ENCODE data around the gene HLA-E. TPM values are rescaled to one million over a fixed set of nuclear protein-coding genes. Genes with fewer than 3 reads are reported as not detected.

HLA-E gene
- total and polyA plus RNA-seq, 2 of the 13 experiments (the other 11 are each of a cell fraction or from before 2014, with no cell fraction given), result 45.2 to 90.4 TPM

DNA sequence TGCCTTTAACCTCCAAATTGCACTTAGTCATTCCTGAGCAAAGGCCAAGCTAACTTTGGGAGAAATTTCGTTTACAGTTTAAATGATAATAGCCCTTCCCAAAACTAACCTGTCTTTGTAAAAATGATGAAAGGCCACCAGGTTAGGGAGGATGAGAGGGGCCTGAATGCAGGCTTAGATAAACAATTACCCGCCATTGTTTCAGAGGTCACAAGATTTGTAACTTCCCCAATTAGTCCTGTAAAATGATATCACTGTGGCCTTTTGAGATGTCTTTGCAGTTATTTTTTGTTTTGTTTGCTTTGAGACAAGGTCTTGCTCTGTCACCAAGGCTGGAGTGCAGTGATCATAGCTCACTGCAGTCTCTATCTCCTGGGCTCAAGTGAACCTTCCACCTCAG is 40.7 kb downstream of the HLA-E start (continued):
- TF ChIP-seq, protein P1, sequence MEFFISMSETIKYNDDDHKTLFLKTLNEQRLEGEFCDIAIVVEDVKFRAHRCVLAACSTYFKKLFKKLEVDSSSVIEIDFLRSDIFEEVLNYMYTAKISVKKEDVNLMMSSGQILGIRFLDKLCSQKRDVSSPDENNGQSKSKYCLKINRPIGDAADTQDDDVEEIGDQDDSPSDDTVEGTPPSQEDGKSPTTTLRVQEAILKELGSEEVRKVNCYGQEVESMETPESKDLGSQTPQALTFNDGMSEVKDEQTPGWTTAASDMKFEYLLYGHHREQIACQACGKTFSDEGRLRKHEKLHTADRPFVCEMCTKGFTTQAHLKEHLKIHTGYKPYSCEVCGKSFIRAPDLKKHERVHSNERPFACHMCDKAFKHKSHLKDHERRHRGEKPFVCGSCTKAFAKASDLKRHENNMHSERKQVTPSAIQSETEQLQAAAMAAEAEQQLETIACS (CRISPR knock-in tag; IDR thresholded peaks at IDR 0.05), result no peak
- TF ChIP-seq GZF1 (CRISPR knock-in tag; IDR thresholded peaks at IDR 0.05) (no peak), ZNF383 (CRISPR knock-in tag; IDR thresholded peaks at IDR 0.05; ENCODE audit: borderline replicate concordance) (no peak), ZNF775 (CRISPR knock-in tag; IDR thresholded peaks at IDR 0.05; ENCODE audit: borderline replicate concordance) (0 out of 2 replicates have a peak, but pooled peaks have one; percentile 34), FOSL1 (CRISPR knock-in tag; IDR thresholded peaks at IDR 0.05; ENCODE audit: borderline replicate concordance) (no peak), MTF1 (CRISPR knock-in tag; IDR thresholded peaks at IDR 0.05) (no peak), SATB2 (CRISPR knock-in tag; IDR thresholded peaks at IDR 0.05) (no peak), PRMT3 (CRISPR knock-in tag; IDR thresholded peaks at IDR 0.05; ENCODE audit: borderline replicate concordance, low read depth) (no peak), ZNF562 (CRISPR knock-in tag; IDR thresholded peaks at IDR 0.05; ENCODE audit: borderline replicate concordance) (no peak), ZNF230 (CRISPR knock-in tag; IDR thresholded peaks at IDR 0.05) (no peak), ZNF343 (CRISPR knock-in tag; IDR thresholded peaks at IDR 0.05) (no peak), ATF7-NPFF (CRISPR knock-in tag; IDR thresholded peaks at IDR 0.05; ENCODE audit: low read depth) (no peak), ZNF788 (CRISPR knock-in tag; IDR thresholded peaks at IDR 0.05; ENCODE audit: borderline replicate concordance) (no peak), ZNF614 (CRISPR knock-in tag; IDR thresholded peaks at IDR 0.05; ENCODE audit: borderline replicate concordance) (no peak), ELF3 (CRISPR knock-in tag; IDR thresholded peaks at IDR 0.05) (no peak), ZBTB21 (CRISPR knock-in tag; IDR thresholded peaks at IDR 0.05) (no peak), HES4 (CRISPR knock-in tag; IDR thresholded peaks at IDR 0.05; ENCODE audit: borderline replicate concordance) (no peak)
- TF ChIP-seq, protein P2, sequence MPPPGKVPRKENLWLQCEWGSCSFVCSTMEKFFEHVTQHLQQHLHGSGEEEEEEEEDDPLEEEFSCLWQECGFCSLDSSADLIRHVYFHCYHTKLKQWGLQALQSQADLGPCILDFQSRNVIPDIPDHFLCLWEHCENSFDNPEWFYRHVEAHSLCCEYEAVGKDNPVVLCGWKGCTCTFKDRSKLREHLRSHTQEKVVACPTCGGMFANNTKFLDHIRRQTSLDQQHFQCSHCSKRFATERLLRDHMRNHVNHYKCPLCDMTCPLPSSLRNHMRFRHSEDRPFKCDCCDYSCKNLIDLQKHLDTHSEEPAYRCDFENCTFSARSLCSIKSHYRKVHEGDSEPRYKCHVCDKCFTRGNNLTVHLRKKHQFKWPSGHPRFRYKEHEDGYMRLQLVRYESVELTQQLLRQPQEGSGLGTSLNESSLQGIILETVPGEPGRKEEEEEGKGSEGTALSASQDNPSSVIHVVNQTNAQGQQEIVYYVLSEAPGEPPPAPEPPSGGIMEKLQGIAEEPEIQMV (CRISPR knock-in tag; IDR thresholded peaks at IDR 0.05; ENCODE audit: low read depth), result 0 out of 2 replicates have a peak, but pooled peaks have one; percentile 14
- TF ChIP-seq, protein P3, sequence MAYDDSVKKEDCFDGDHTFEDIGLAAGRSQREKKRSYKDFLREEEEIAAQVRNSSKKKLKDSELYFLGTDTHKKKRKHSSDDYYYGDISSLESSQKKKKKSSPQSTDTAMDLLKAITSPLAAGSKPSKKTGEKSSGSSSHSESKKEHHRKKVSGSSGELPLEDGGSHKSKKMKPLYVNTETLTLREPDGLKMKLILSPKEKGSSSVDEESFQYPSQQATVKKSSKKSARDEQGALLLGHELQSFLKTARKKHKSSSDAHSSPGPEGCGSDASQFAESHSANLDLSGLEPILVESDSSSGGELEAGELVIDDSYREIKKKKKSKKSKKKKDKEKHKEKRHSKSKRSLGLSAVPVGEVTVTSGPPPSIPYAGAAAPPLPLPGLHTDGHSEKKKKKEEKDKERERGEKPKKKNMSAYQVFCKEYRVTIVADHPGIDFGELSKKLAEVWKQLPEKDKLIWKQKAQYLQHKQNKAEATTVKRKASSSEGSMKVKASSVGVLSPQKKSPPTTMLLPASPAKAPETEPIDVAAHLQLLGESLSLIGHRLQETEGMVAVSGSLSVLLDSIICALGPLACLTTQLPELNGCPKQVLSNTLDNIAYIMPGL (CRISPR knock-in tag; IDR thresholded peaks at IDR 0.05; ENCODE audit: borderline replicate concordance in 1 of 2, low read depth in 1 of 2), result 0 out of 4 replicates have a peak, but pooled peaks of 1 of the 2 experiments have one; percentile 20
- TF ChIP-seq, protein P4, sequence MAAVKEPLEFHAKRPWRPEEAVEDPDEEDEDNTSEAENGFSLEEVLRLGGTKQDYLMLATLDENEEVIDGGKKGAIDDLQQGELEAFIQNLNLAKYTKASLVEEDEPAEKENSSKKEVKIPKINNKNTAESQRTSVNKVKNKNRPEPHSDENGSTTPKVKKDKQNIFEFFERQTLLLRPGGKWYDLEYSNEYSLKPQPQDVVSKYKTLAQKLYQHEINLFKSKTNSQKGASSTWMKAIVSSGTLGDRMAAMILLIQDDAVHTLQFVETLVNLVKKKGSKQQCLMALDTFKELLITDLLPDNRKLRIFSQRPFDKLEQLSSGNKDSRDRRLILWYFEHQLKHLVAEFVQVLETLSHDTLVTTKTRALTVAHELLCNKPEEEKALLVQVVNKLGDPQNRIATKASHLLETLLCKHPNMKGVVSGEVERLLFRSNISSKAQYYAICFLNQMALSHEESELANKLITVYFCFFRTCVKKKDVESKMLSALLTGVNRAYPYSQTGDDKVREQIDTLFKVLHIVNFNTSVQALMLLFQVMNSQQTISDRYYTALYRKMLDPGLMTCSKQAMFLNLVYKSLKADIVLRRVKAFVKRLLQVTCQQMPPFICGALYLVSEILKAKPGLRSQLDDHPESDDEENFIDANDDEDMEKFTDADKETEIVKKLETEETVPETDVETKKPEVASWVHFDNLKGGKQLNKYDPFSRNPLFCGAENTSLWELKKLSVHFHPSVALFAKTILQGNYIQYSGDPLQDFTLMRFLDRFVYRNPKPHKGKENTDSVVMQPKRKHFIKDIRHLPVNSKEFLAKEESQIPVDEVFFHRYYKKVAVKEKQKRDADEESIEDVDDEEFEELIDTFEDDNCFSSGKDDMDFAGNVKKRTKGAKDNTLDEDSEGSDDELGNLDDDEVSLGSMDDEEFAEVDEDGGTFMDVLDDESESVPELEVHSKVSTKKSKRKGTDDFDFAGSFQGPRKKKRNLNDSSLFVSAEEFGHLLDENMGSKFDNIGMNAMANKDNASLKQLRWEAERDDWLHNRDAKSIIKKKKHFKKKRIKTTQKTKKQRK (IDR thresholded peaks at IDR 0.05; ENCODE audit: low read length), result no peak
- TF ChIP-seq, protein P5, sequence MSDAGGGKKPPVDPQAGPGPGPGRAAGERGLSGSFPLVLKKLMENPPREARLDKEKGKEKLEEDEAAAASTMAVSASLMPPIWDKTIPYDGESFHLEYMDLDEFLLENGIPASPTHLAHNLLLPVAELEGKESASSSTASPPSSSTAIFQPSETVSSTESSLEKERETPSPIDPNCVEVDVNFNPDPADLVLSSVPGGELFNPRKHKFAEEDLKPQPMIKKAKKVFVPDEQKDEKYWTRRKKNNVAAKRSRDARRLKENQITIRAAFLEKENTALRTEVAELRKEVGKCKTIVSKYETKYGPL (CRISPR knock-in tag; IDR thresholded peaks at IDR 0.05), result no peak
